ENCODE data around the gene LRCOL1. TPM values are rescaled to one million over a fixed set of nuclear protein-coding genes. Genes with fewer than 3 reads are reported as not detected.

The LRCOL1 gene
- total and polyA plus RNA-seq, 2 of the 8 experiments (the other 6 are each of a cell fraction or from before 2014, with no cell fraction given) = not detected

- TF ChIP-seq CHD7 (IDR thresholded peaks at IDR 0.05; ENCODE audit: insufficient replicate concordance, low read length) (no peak), USF2 (IDR thresholded peaks at IDR 0.05; ENCODE audit: low read length) (no peak), CTCF (IDR thresholded peaks at IDR 0.05; ENCODE audit: control extremely low read depth in 1 of 3, insufficient read depth in 1 of 3, low read depth in 1 of 3, low read length in 3 of 3) (no peak), SIX5 (IDR thresholded peaks at IDR 0.05; ENCODE audit: low read depth, low read length) (no peak), PHF8 (conservative IDR thresholded peaks at IDR 0.05; ENCODE audit: low read depth, low read length) (no peak), E2F6 (IDR thresholded peaks at IDR 0.05) (no peak), SUZ12 (IDR thresholded peaks at IDR 0.05; ENCODE audit: low read length) (no peak)
These were observed 30.6 kb upstream of the LRCOL1 start (continued) for GRCh38 chr12:132640936-132641335.

All from H1 (cell line).